K562 (cell line): ENCODE results near the gene ARMC9. TPM values are rescaled to one million over a fixed set of nuclear protein-coding genes. Genes with fewer than 3 reads are reported as not detected.

ENCODE experiments used
- ATAC-seq: fragments of 200-7000 bp; cut with Tn5 transposase; 3 replicates; pipeline ENCODE4 v1.9.1; 2020; ENCODE audit warnings: moderate library complexity
- BruUV-seq: library from RNA; stranded (reverse); fragments of 400-500 nt; replicated peaks from 2 replicates; lab custom pipeline; 2021; lab: Mats Ljungman, UMichigan
- CTCF ChIA-PET: fragments of 300-600 bp; formaldehyde crosslinking; extraction: SDS; loops from one replicate; lab custom pipeline; 2021; ENCODE audit warnings: low intra/inter-chr PET ratio; lab: Yijun Ruan, JAX
- POLR2A ChIA-PET: fragments of 300-600, 350-650 bp; sonication (Branson Sonifier 250); formaldehyde crosslinking; extraction: SDS; loops from one replicate; lab custom pipeline; 2021; ENCODE audit warnings: antibody characterized with exemption, inconsistent platforms; lab: Yijun Ruan, JAX
- DNase-seq, 4 experiments: peaks; one replicate each; pipeline versions ENCODE4 v3.0.0 to v3.0.0-alpha.2; 2011 to 2018; ENCODE audit warnings: low spot score in 3 of 4, mixed read lengths in 3 of 4; ENCODE audit errors: extremely low read depth in 1 of 4
- FAIRE-seq: peaks from 2 replicates; lab custom pipeline; 2011; peaks lifted over from hg19 to GRCh38; lab: Jason Lieb, UNC
- H2AFZ ChIP-seq: 2 replicates; pipeline ENCODE4 v1.6.0; 2011; ENCODE audit warnings: low read depth, low read length, control low read depth, inconsistent platforms
- H3K27ac ChIP-seq: fragments of 200-600 bp; 3 replicates; pipeline ENCODE4 v1.8.0; 2011; ENCODE audit warnings: low read depth, mild to moderate bottlenecking, control low read depth, inconsistent platforms, low read length, moderate library complexity, mixed read lengths; ENCODE audit errors: extremely low read depth
- H3K27me3 ChIP-seq, 2 experiments: fragments of 300-600 bp in 1 of 2; 2 replicates in 1 of 2; 3 replicates in 1 of 2; pipeline versions ENCODE4 v1.6.0 to v1.8.0; 2011; ENCODE audit warnings: inconsistent platforms in 2 of 2, low read length in 2 of 2, mild to moderate bottlenecking in 1 of 2, mixed read lengths in 1 of 2, moderate library complexity in 1 of 2; ENCODE audit not compliant: control insufficient read depth in 2 of 2, insufficient read depth in 2 of 2
- H3K36me3 ChIP-seq: fragments of 300-600 bp; 3 replicates; pipeline ENCODE4 v1.8.0; 2011; ENCODE audit warnings: mild to moderate bottlenecking, low read length, inconsistent platforms; ENCODE audit not compliant: control insufficient read depth, insufficient read depth
- H3K4me1 ChIP-seq, 2 experiments: fragments of 200-600 bp in 1 of 2; replicated peaks in 1 of 2; 2 replicates in 1 of 2; 3 replicates in 1 of 2; pipeline versions ENCODE4 v1.5.1 to v1.8.0; 2011; ENCODE audit warnings: inconsistent platforms in 2 of 2, low read length in 2 of 2, mild to moderate bottlenecking in 1 of 2, mixed read lengths in 1 of 2, moderate library complexity in 1 of 2; ENCODE audit not compliant: control insufficient read depth in 2 of 2, insufficient read depth in 2 of 2
- H3K4me2 ChIP-seq: 2 replicates; pipeline ENCODE4 v1.6.1; 2011; ENCODE audit warnings: low read length, control low read depth, inconsistent platforms, mixed read lengths; ENCODE audit not compliant: insufficient read depth
- H3K4me3 ChIP-seq: fragments of 200-600 bp; sonication (generic), shearing (Covaris generic); 2 replicates; pipeline ENCODE4 v1.5.1; 2016; ENCODE audit warnings: control low read depth, inconsistent platforms
- H3K79me2 ChIP-seq: fragments of 200-600 bp; 3 replicates; pipeline ENCODE4 v1.8.0; 2011; ENCODE audit warnings: low read length, inconsistent platforms; ENCODE audit not compliant: control insufficient read depth, insufficient read depth
- H3K9ac ChIP-seq, 2 experiments: 2 replicates each; pipeline versions ENCODE4 v1.6.0 to v1.6.1; 2011; ENCODE audit warnings: low read depth in 2 of 2, low read length in 2 of 2, control low read depth in 1 of 2, inconsistent platforms in 1 of 2, mild to moderate bottlenecking in 1 of 2, mixed read lengths in 1 of 2; ENCODE audit not compliant: insufficient read depth in 1 of 2
- H3K9me1 ChIP-seq: one replicate; pipeline ENCODE4 v1.6.0; 2011; ENCODE audit warnings: inconsistent platforms, mild to moderate bottlenecking, low read length, moderate library complexity; ENCODE audit not compliant: control insufficient read depth, insufficient read depth
- H3K9me3 ChIP-seq: replicated peaks from 2 replicates; pipeline ENCODE4 v1.5.1; 2011; ENCODE audit warnings: low read depth, low read length, inconsistent platforms; ENCODE audit not compliant: control insufficient read depth, insufficient read depth
- H4K20me1 ChIP-seq: replicated peaks from 2 replicates; pipeline ENCODE4 v1.6.1; 2011; ENCODE audit warnings: low read length, inconsistent platforms, mixed read lengths; ENCODE audit not compliant: control insufficient read depth, insufficient read depth
- CHD2 ChIP-seq: IDR thresholded peaks from 2 replicates; pipeline ENCODE4 v1.6.1; 2011; ENCODE audit warnings: low read depth, low read length
- CREB3L1 ChIP-seq: fragments of 450-650 bp; IDR thresholded peaks from 2 replicates; pipeline ENCODE4 v1.6.1; 2014; ENCODE audit warnings: low read depth, mild to moderate bottlenecking, moderate library complexity, borderline replicate concordance
- FOXJ2 ChIP-seq: fragments of 200-800 bp; sonication (Bioruptor generic); IDR thresholded peaks from 2 replicates; pipeline ENCODE4 v1.6.1; 2016; ENCODE audit warnings: missing genetic modification characterization, missing compliant biosample characterization
- HNRNPK ChIP-seq: fragments of 200-400 bp; formaldehyde crosslinking; IDR thresholded peaks from one replicate; pipeline ENCODE4 v1.6.1; 2018; ENCODE audit warnings: mild to moderate bottlenecking, low read depth, low read length; ENCODE audit not compliant: poor library complexity, severe bottlenecking
- KDM4B ChIP-seq, 2 experiments: fragments of 450-650 bp in 1 of 2; sonication (generic) in 1 of 2; IDR thresholded peaks; 2 replicates each; pipeline ENCODE4 v1.6.1; 2016 to 2017; ENCODE audit warnings: borderline replicate concordance in 2 of 2, antibody characterized with exemption in 1 of 2, low read depth in 1 of 2, mild to moderate bottlenecking in 1 of 2
- NR3C1 ChIP-seq: sonication (generic); formaldehyde crosslinking; IDR thresholded peaks from 2 replicates; pipeline ENCODE4 v1.8.1; 2022; ENCODE audit warnings: missing genetic modification reagents
- RCOR1 ChIP-seq, 2 experiments: IDR thresholded peaks; 2 replicates each; pipeline ENCODE4 v1.6.1; 2012; ENCODE audit warnings: low read depth in 2 of 2, low read length in 2 of 2, borderline replicate concordance in 1 of 2, improper control_type of control experiment in 1 of 2
- SNRNP70 ChIP-seq: fragments of 200-400 bp; formaldehyde crosslinking; optimal IDR thresholded peaks from 2 replicates; pipeline ENCODE3; 2017; ENCODE audit warnings: low read depth, low read length
- ZNF121 ChIP-seq: sonication (generic); formaldehyde crosslinking; conservative IDR thresholded peaks from 2 replicates; pipeline ENCODE4 v1.8.0; 2022; ENCODE audit warnings: missing genetic modification reagents
- ZNF263 ChIP-seq: sonication (generic); formaldehyde crosslinking; IDR thresholded peaks from 2 replicates; pipeline ENCODE4 v1.8.0; 2022; ENCODE audit warnings: mild to moderate bottlenecking, missing genetic modification reagents, borderline replicate concordance
- ZNF407 ChIP-seq: fragments of 450-650 bp; IDR thresholded peaks from 2 replicates; pipeline ENCODE4 v1.6.1; 2016; ENCODE audit warnings: low read depth
- ZNF830 ChIP-seq: fragments of 250-450 bp; sonication (Bioruptor Pico); IDR thresholded peaks from 2 replicates; pipeline ENCODE4 v1.5.0; 2021; ENCODE audit warnings: mild to moderate bottlenecking
- ZSCAN32 ChIP-seq: fragments of 450-650 bp; formaldehyde crosslinking; IDR thresholded peaks from 2 replicates; pipeline ENCODE4 v1.4.0; 2020; ENCODE audit warnings: mild to moderate bottlenecking, moderate library complexity
- WGBS: fragments of 100-300 bp; shearing (Covaris generic); methylation state at CpG from one replicate; pipeline ENCODE4 v1.1.6; 2016; ENCODE audit warnings: low coverage, mixed read lengths; ENCODE audit not compliant: insufficient coverage; ENCODE audit errors: missing lambda C conversion rate; 5-methylcytosine and 5-hydroxymethylcytosine counted together
- in situ Hi-C: fragments of 300-500 bp; cut with MboI; formaldehyde crosslinking; loops from 4 replicates; pipeline ENCODE4 v1.15.0; 2018; ENCODE audit warnings: inconsistent platforms, mixed read lengths
- intact Hi-C: fragments of 100-400 bp; cut with micrococcal nuclease; formaldehyde crosslinking; loops from 2 replicates; pipeline ENCODE4 v1.14.2; 2022
- polyA plus RNA-seq, 8 experiments: library from polyadenylated mRNA; depleted of rRNA in 4 of 8; stranded (reverse) in 5 of 8; unstranded in 3 of 8; fragments of >200 nt; fragmentation: Nextera tagmentation in 2 of 8; fragmentation: Illumina TruSeq in 1 of 8; extraction: Ambion mirVana in 2 of 8; extraction: Trizol in 1 of 8; gene quantifications; 2 replicates each; pipeline versions ENCODE4 v1.2.1 to v1.2.3, GENCODE V29; 2011 to 2014; ENCODE audit warnings: inconsistent platforms in 1 of 8, missing spikeins in 1 of 8
- total RNA-seq, 7 experiments: library from RNA; depleted of rRNA in 6 of 7; stranded (reverse); fragments of >200 nt in 6 of 7; fragmentation: Illumina TruSeq in 2 of 7; extraction: Trizol in 2 of 7; gene quantifications; 2 replicates each; pipeline versions ENCODE4 v1.2.1 to v1.2.3, GENCODE V29; 2011 to 2021; ENCODE audit warnings: low replicate concordance in 1 of 7

Gene ARMC9
- total and polyA plus RNA-seq, 9 of the 15 experiments (the other 6 are each of a cell fraction or from before 2014, with no cell fraction given), result 0.36 to 2.3 (median 1.1) TPM

- TF ChIP-seq ZNF263 (CRISPR knock-in tag), result no peak
- no peak for TF ChIP-seq KDM4B (IDR thresholded peaks at IDR 0.05; ENCODE audit: borderline replicate concordance in 2 of 2, low read depth in 1 of 2)
- TF ChIP-seq RCOR1 (IDR thresholded peaks at IDR 0.05; ENCODE audit: borderline replicate concordance in 1 of 2, low read depth in 2 of 2, low read length in 2 of 2), result no peak
- no peak for TF ChIP-seq CHD2
These were observed 158.0 kb downstream of the ARMC9 start (continued) for GRCh38 chr2:231356466-231356844.

GRCh38 chr2:231357048-231357447, 158.6 kb downstream of the ARMC9 start:
- in situ Hi-C loops, result no loop called here
- BruUV-seq, result no TSS peak
- TF ChIP-seq ZNF121 (no peak), CREB3L1 (no peak), FOXJ2 (tag) (no peak), ZSCAN32 (CRISPR knock-in tag) (no peak), HNRNPK (no peak), ZNF407 (no peak), ZNF830 (CRISPR knock-in tag) (no peak), NR3C1 (no peak), SNRNP70 (no peak)

More at GRCh38 chr2:231357048-231357447, 158.6 kb downstream of the ARMC9 start:
- H3K9me1 ChIP-seq, result no peaks in the 10 kb centered on the region
- ATAC-seq (no peak), FAIRE-seq (no peak), DNase-seq (no peak)
- no peak overlapping the region for H3K4me3 ChIP-seq
- no peak overlapping the region for H2AFZ ChIP-seq
- no peak overlapping the region for H3K9ac ChIP-seq
- ChIA-PET CTCF (no interaction called here), POLR2A (interaction anchor here (0.6 kb wide), 1 partner anchor 163 kb away, joined by 3 read pairs; no protein-coding TSS in a partner anchor)
- no peaks in the 10 kb centered on the region for H4K20me1 ChIP-seq
- H3K4me2 ChIP-seq, result no peak overlapping the region
- H3K27ac ChIP-seq, result no peak overlapping the region
- intact Hi-C loops, result no loop called here
- no peaks in the 10 kb centered on the region for H3K9me3 ChIP-seq
- peaks cover 0 to 31% of the 10 kb centered on the region in 2 experiments; a peak in 3 of 5 replicates for H3K27me3 ChIP-seq
- no peaks in the 10 kb centered on the region for H3K36me3 ChIP-seq
- 39% methylated on average over 7 of the region's 7 CpGs for WGBS
- H3K79me2 ChIP-seq, result no peaks in the 10 kb centered on the region
- peaks cover 5 to 13% of the 10 kb centered on the region in 2 experiments; a peak in 4 of 5 replicates for H3K4me1 ChIP-seq
